HEK293T (cell line): ENCODE measurements around the gene PRLH.

Source experiments
- CTCF ChIA-PET: fragments of 350-600 bp; formaldehyde crosslinking; extraction: SDS; loops from one replicate; lab custom pipeline; 2021; ENCODE audit warnings: antibody characterized with exemption, inconsistent platforms; lab: Yijun Ruan, JAX
- POLR2A ChIA-PET: fragments of 350-600 bp; formaldehyde crosslinking; extraction: SDS; loops from one replicate; lab custom pipeline; 2020; ENCODE audit warnings: antibody characterized with exemption, inconsistent platforms; lab: Yijun Ruan, JAX
- DNase-seq: peaks from one replicate; pipeline ENCODE4 v3.0.0; 2012; ENCODE audit warnings: mixed read lengths; ENCODE audit errors: extremely low spot score
- ARNT ChIP-seq: fragments of 450-650 bp; IDR thresholded peaks from 2 replicates; pipeline ENCODE4 v1.6.1; 2017; ENCODE audit warnings: mild to moderate bottlenecking
- BHLHE40 ChIP-seq: fragments of 450-650 bp; IDR thresholded peaks from 2 replicates; pipeline ENCODE4 v1.6.1; 2016; ENCODE audit warnings: mild to moderate bottlenecking, moderate library complexity, borderline replicate concordance
- CTBP1 ChIP-seq: fragments of 450-650 bp; IDR thresholded peaks from 2 replicates; pipeline ENCODE4 v1.6.1; 2016; ENCODE audit warnings: borderline replicate concordance
- ELF4 ChIP-seq: fragments of 450-650 bp; IDR thresholded peaks from 2 replicates; pipeline ENCODE4 v1.6.1; 2017; ENCODE audit warnings: antibody characterized with exemption
- FOXA1 ChIP-seq: fragments of 450-650 bp; IDR thresholded peaks from 2 replicates; pipeline ENCODE4 v1.6.1; 2016; ENCODE audit warnings: mild to moderate bottlenecking
- FOXK2 ChIP-seq: fragments of 450-650 bp; IDR thresholded peaks from 2 replicates; pipeline ENCODE4 v1.6.1; 2016; ENCODE audit warnings: mild to moderate bottlenecking
- FOXM1 ChIP-seq: fragments of 450-650 bp; IDR thresholded peaks from 2 replicates; pipeline ENCODE4 v1.6.1; 2017; ENCODE audit warnings: mild to moderate bottlenecking, borderline replicate concordance
- HDGF ChIP-seq: fragments of 450-650 bp; IDR thresholded peaks from 2 replicates; pipeline ENCODE4 v1.6.1; 2017; ENCODE audit warnings: antibody characterized with exemption, borderline replicate concordance
- L3MBTL2 ChIP-seq: fragments of 450-650 bp; conservative IDR thresholded peaks from 2 replicates; pipeline ENCODE4 v1.6.1; 2016; ENCODE audit warnings: mild to moderate bottlenecking
- LEF1 ChIP-seq: fragments of 450-650 bp; IDR thresholded peaks from 2 replicates; pipeline ENCODE4 v1.6.1; 2017; ENCODE audit warnings: mild to moderate bottlenecking, borderline replicate concordance
- NFRKB ChIP-seq: fragments of 450-650 bp; IDR thresholded peaks from 2 replicates; pipeline ENCODE4 v1.6.1; 2016; ENCODE audit warnings: mild to moderate bottlenecking, moderate library complexity
- SP1 ChIP-seq: fragments of 450-650 bp; IDR thresholded peaks from 2 replicates; pipeline ENCODE4 v1.6.1; 2017
- SUZ12 ChIP-seq: fragments of 450-650 bp; IDR thresholded peaks from 2 replicates; pipeline ENCODE4 v1.6.1; 2016; ENCODE audit warnings: mild to moderate bottlenecking
- TARDBP ChIP-seq: fragments of 450-650 bp; IDR thresholded peaks from 2 replicates; pipeline ENCODE4 v1.6.1; 2016
- ZNF384 ChIP-seq: fragments of 450-650 bp; IDR thresholded peaks from 2 replicates; pipeline ENCODE4 v1.6.1; 2016
- TF ChIP-seq, protein P1 (sequence below): fragments of 450-650 bp; IDR thresholded peaks from 2 replicates; pipeline ENCODE4 v1.6.1; 2016

PRLH gene

DNA sequence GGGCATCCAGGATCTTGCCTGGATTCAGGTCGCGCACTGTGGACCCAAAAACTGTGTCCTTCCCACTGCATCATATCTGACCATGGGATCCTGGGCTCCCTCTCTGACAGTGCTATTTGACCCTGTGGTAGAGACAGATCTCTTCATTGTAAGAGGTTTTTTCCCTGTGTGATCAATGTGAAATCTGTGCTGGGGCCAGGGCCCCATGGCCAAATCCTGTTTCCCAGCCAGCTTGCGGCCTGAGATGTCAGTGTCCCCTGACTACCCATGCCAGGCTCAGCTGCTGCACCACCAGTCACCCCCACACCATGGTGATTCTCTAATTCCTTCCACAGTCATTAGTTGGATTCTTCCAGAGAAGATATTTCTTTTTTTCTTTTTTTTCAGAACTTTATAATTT is 3.5 kb downstream of the PRLH start:
- ChIA-PET POLR2A (no interaction called here), CTCF (interaction anchor here (0.6 to 1.8 kb wide), 2 partner anchors 57 to 84 kb away, joined by 3 to 8 read pairs; no protein-coding TSS in a partner anchor)
- TF ChIP-seq NFRKB (no peak), FOXA1 (no peak), ZNF384 (no peak), BHLHE40 (no peak), LEF1 (no peak), SP1 (no peak), TARDBP (no peak), FOXM1 (no peak), FOXK2 (no peak), ARNT (no peak), L3MBTL2 (no peak)
- DNase-seq, result no peak

DNA sequence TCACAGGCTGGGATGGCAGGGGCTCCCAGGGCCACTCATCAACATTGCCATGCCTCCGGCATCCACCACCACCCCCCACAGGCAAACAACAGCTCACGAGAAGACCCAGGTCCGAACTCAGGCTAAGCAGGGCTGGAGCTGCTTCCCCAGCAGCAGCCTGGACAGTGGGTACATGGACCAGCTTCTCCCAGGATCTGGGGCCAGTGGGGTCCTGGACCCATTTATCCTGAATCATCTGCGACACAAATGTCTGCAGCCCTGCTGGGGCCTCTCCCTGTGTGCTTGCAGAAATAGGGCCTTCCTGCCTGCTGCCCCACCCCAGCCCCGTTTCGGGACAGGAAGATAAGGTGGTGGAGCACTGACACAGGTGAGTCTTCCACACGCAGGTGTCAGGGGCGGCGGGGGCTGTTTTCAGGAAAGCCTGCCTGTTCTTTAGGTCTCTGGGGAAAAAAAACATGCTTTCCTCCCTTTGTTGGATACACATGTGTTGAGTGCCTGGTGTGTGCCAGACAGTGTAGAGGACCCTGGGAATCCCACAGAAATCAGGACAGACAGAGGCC is 4.5 kb downstream of the PRLH start:
- TF ChIP-seq BHLHE40, result no peak
- TF ChIP-seq FOXM1, result no peak
- TF ChIP-seq LEF1, result no peak
- TF ChIP-seq CTBP1, result no peak
- TF ChIP-seq NFRKB, result no peak
- TF ChIP-seq HDGF, result no peak
- TF ChIP-seq, protein P1, sequence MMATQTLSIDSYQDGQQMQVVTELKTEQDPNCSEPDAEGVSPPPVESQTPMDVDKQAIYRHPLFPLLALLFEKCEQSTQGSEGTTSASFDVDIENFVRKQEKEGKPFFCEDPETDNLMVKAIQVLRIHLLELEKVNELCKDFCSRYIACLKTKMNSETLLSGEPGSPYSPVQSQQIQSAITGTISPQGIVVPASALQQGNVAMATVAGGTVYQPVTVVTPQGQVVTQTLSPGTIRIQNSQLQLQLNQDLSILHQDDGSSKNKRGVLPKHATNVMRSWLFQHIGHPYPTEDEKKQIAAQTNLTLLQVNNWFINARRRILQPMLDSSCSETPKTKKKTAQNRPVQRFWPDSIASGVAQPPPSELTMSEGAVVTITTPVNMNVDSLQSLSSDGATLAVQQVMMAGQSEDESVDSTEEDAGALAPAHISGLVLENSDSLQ, result no peak
- no peak for TF ChIP-seq ZNF384
- no peak for TF ChIP-seq ELF4
- TF ChIP-seq FOXA1, result no peak
- no peak for TF ChIP-seq ARNT
- no peak for TF ChIP-seq TARDBP
- no peak for TF ChIP-seq L3MBTL2
- TF ChIP-seq SUZ12, result no peak
- no peak for TF ChIP-seq SP1
- no peak for TF ChIP-seq FOXK2
- ChIA-PET POLR2A (no interaction called here), CTCF (interaction anchor here (0.9 to 1.8 kb wide), 4 partner anchors 55 to 150 kb away, joined by 3 to 8 read pairs (median 4); no protein-coding TSS in a partner anchor)
- DNase-seq, result no peak

DNA sequence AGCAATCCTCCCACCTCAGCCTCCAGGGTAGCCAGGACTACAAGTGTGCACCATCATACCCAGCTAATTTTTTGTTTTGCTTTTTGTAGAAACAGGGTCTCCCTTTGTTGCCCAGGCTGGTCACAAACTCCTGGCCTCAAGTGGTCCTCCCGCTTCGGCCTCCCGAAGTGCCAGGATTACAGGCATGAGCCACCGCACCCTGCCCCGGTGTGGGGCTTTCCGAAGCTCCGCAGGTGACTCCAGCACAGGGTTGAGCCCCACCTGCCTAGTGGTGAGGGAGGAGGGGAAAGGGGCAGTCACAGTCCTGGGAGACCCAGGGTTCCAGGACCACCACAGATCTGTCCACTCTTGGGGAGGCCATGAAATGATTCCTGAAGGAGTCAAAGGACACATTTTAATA is 5.2 kb downstream of the PRLH start:
- no peak for DNase-seq
- ChIA-PET POLR2A (interaction anchor here (0.7 to 1.1 kb wide), 2 partner anchors 59 to 96 kb away, joined by 3 read pairs; no protein-coding TSS in a partner anchor), CTCF (interaction anchor here (0.5 to 4.4 kb wide), 20 partner anchors 10 to 1453 kb away, joined by 3 to 63 read pairs (median 3); partner anchors contain the start of gene COL6A3)
- TF ChIP-seq ARNT, result no peak

DNA sequence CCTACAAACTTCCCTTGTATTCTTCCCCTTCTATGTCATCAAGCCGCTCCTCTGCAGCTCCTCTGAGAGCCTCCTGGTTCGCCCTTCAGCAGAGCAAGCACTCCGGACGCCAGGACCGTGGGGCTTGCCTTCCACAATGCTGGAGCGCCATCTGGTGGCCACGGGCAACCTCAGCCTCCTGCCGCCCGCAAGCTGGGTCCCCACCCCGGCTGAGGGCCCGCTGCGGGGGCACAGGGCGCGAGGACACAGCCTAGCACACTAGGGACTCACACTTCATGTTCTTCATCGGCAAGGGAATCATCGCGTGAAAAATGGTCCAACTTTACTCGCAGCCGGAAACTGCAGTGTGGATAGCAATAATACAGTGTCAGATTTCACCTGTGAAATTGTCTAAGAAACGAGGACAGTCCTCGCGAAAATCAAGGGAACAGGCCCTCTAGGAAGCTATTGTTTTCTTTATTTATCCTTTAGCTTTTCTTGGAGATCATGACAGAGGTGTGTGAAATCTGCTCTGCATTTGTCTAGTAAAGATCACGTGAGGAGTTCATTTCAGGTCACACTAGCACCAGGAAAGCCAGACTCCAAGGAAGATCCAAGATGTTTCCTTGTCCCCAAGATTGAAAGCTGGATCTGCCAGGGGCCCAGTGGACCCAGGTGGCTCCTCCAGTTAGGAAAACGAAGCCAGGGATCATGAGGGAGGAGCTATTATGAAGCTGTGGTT is 5.8 kb downstream of the PRLH start:
- CTCF ChIA-PET, result interaction anchor here (0.5 to 4.4 kb wide), 21 partner anchors 9 to 1453 kb away, joined by 3 to 63 read pairs (median 3); partner anchors contain the start of gene COL6A3
- POLR2A ChIA-PET, result interaction anchor here (0.7 to 1.1 kb wide), 2 partner anchors 59 to 97 kb away, joined by 3 read pairs; no protein-coding TSS in a partner anchor
- peak; percentile 94 for DNase-seq
- TF ChIP-seq FOXM1, result no peak
- TF ChIP-seq BHLHE40, result no peak
- no peak for TF ChIP-seq LEF1
- no peak; the same call in 1 of the 2 replicates for TF ChIP-seq L3MBTL2
- TF ChIP-seq FOXK2, result no peak
- TF ChIP-seq ARNT, result no peak
- TF ChIP-seq ELF4, result no peak
- no peak for TF ChIP-seq ZNF384
- TF ChIP-seq CTBP1, result no peak

DNA sequence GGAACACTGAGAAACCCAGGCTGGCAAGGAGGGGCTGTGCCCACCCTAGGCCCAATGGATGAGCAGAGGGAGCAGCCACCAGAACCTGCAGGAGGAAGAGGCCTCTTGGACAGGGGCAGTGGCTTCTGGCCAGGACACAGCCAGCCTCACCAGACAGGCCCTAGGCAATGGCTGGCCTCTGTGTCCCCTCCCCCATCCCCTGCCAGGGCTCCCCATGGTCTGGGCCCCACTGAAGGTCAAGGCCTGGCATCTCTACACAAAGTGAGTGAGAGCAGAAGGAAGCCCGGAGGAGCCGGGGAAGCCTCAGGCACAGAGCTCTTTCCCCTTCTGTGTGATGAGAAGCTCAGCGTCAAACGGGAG is 6.3 kb downstream of the PRLH start:
- DNase-seq, result no peak
- ChIA-PET POLR2A (no interaction called here), CTCF (interaction anchor here (1.0 to 4.4 kb wide), 6 partner anchors 9 to 418 kb away, joined by 3 to 63 read pairs (median 6); no protein-coding TSS in a partner anchor)
- no peak for TF ChIP-seq ARNT
- TF ChIP-seq, protein P1, result no peak
- TF ChIP-seq HDGF, result no peak
- no peak for TF ChIP-seq TARDBP
- TF ChIP-seq L3MBTL2, result no peak
- TF ChIP-seq SUZ12, result no peak
- TF ChIP-seq CTBP1, result no peak
- TF ChIP-seq BHLHE40, result no peak
- no peak for TF ChIP-seq ELF4
- no peak for TF ChIP-seq FOXM1
- no peak for TF ChIP-seq LEF1

DNA sequence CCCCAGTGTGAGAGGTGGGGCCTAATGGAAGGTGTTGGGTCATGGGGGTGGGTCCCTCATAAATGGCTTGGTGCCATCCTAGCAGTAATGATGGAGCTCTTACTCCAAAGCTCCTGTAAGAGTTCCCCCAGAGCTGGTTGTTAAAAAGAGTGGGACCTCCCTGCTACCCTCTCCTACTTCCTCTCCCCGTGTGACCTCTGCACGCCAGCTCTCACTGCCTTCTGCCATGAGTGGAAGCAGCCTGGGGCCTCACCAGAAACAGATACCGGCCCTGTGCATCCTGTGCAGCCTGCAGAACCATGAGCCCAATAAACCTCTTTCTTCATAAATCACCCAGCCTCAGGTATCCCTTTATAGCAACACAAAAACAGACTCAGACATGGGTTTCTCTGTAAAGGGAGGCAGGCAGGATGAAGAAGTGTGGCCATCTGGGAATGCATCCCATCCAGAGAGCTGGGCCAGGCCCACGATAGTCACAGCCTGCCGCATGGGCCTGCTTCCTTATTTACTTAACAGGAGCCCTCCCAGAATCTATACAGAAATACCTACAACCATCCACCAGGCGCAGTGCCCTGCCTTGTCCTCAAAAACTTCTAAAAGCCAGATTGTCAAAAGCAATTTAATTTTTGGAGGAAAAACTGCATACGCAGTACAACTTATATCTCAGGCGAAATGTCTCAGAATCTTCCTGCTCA is 7.5 kb downstream of the PRLH start:
- ChIA-PET POLR2A (interaction anchor here (1.0 kb wide), 1 partner anchor 61 kb away, joined by 3 read pairs; no protein-coding TSS in a partner anchor), CTCF (interaction anchor here (4.4 kb wide), 1 partner anchor 61 kb away, joined by 63 read pairs; no protein-coding TSS in a partner anchor)
- no peak for TF ChIP-seq FOXA1
- TF ChIP-seq ZNF384, result no peak
- no peak for TF ChIP-seq HDGF
- TF ChIP-seq L3MBTL2, result no peak
- TF ChIP-seq LEF1, result no peak
- TF ChIP-seq TARDBP, result no peak
- TF ChIP-seq ELF4, result no peak
- TF ChIP-seq SUZ12, result no peak
- TF ChIP-seq FOXK2, result no peak
- TF ChIP-seq BHLHE40, result no peak
- no peak for DNase-seq
